GM18909 (cell line): Measurements from ENCODE around the gene HLA-DQA1.

Source experiments
- ATAC-seq: cut with Tn5 transposase; IDR thresholded peaks from one replicate; pipeline ENCODE4 v1.9.1; 2021; ENCODE audit warnings: mild to moderate bottlenecking; ENCODE audit not compliant: unreplicated experiment, poor library complexity

The HLA-DQA1 gene

DNA sequence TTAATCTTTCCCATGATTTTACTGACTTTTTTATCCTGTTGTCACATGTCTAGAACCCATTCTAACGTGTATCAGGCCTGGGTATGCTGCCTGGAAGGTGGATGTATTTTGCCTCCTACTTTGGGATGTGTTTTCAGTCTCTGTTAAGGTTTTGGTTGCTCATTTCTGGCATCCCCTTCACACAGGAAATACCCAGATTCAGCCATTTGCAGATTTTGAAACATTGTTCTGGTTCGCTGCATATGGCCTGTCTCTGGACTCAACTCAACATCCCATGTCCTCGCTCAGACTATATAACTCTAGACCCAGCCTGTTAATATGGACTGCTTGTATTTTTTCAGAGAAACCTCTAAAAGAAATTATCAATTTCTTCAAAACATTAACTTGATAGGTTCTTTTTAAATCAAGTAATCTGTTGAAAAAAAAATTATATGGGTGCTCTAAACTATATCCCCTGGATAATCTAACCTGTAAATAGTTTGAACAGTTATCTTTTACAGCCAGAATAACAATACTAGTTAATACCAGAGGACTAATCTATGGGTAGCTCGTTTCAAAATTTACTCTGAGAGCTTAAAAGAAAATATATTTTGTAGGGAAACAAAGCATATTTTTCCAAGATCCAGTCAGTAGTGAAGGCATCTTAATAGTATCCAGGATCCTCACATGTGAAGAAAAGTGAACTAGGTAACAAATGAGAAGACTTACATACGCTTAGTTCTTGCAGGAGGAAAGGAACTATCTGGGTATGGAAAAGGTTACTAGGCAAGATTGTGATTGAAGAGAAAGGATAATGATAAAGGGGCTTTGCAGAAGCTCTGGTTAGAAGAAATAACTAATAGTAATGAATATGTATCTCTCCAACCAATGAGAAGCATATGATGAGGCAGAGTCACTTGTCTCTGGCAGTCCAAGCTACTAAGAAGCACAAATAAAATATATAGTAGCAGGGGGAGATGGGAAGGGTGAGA lies 52.6 kb downstream of the HLA-DQA1 start:
- no peak for ATAC-seq

DNA sequence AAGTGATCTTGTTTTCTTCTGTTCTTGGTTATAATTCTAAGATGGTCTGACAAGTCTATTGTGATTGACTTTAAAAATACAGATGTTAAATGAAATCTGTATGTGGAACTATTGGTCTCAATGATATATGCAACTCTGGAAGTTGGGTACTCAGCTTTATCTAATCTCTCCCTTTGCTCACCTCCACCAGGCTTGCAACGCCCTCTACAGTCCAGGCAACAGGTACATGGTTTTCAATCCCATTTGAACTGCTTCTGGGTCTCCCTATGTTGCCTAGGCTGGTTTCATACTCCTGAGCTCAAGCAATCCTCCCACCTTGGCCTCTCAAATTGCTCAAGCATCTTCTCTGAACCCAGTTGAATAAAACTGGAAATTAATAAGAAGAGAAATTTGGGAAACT lies 54.8 kb downstream of the HLA-DQA1 start:
- no peak for ATAC-seq
